Mammary epithelial cell (primary cell): Measurements from ENCODE around the gene NKD1.

ENCODE experiments used
- EZH2 ChIP-seq: IDR thresholded peaks from 2 replicates; pipeline ENCODE4 v1.6.1; 2012; ENCODE audit warnings: low read length, inconsistent platforms, borderline replicate concordance
- TF ChIP-seq, protein P1 (sequence below), 2 donors: IDR thresholded peaks in 1 of 2; conservative IDR thresholded peaks in 1 of 2; 2 replicates each; pipeline ENCODE4 v1.5.1; 2011 to 2012; ENCODE audit warnings: inconsistent platforms in 2 of 2, low read length in 2 of 2, mild to moderate bottlenecking in 2 of 2, control low read depth in 1 of 2, low read depth in 1 of 2; ENCODE audit not compliant: insufficient read depth in 1 of 2; ENCODE audit errors: extremely low read depth in 1 of 2

- TF ChIP-seq, protein P1, sequence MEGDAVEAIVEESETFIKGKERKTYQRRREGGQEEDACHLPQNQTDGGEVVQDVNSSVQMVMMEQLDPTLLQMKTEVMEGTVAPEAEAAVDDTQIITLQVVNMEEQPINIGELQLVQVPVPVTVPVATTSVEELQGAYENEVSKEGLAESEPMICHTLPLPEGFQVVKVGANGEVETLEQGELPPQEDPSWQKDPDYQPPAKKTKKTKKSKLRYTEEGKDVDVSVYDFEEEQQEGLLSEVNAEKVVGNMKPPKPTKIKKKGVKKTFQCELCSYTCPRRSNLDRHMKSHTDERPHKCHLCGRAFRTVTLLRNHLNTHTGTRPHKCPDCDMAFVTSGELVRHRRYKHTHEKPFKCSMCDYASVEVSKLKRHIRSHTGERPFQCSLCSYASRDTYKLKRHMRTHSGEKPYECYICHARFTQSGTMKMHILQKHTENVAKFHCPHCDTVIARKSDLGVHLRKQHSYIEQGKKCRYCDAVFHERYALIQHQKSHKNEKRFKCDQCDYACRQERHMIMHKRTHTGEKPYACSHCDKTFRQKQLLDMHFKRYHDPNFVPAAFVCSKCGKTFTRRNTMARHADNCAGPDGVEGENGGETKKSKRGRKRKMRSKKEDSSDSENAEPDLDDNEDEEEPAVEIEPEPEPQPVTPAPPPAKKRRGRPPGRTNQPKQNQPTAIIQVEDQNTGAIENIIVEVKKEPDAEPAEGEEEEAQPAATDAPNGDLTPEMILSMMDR (conservative IDR thresholded peaks at IDR 0.05 in 1 of 2, IDR thresholded peaks at IDR 0.05 in 1 of 2; ENCODE audit: extremely low read depth in 1 of 2, insufficient read depth in 1 of 2, low read depth in 1 of 2, low read length in 2 of 2) = no peak
- no peak for TF ChIP-seq EZH2
Measured at GRCh38 chr16:50568187-50568815, 20.1 kb downstream of the NKD1 start.
